Neural cell (in vitro differentiated cells): Measurements from ENCODE around the gene P2RX1.

ENCODE experiments used
- CTCF ChIP-seq: fragments of 450-650 bp; IDR thresholded peaks from 2 replicates; pipeline ENCODE4 v1.5.1; 2014; ENCODE audit warnings: antibody characterized with exemption, mild to moderate bottlenecking, moderate library complexity; ENCODE audit not compliant: poor library complexity, severe bottlenecking
- EP300 ChIP-seq: fragments of 450-650 bp; conservative IDR thresholded peaks from 2 replicates; pipeline ENCODE4 v1.6.1; 2014; ENCODE audit warnings: antibody characterized with exemption, mild to moderate bottlenecking, moderate library complexity; ENCODE audit not compliant: poor library complexity, severe bottlenecking
- EZH2 ChIP-seq: fragments of 200-600, 300-800 bp; shearing (Covaris generic), sonication (generic); IDR thresholded peaks from 2 replicates; pipeline ENCODE4 v1.6.1; 2014; ENCODE audit warnings: antibody characterized with exemption, low read length, borderline replicate concordance, mild to moderate bottlenecking; ENCODE audit not compliant: insufficient read depth, poor library complexity, severe bottlenecking
- POLR2AphosphoS5 ChIP-seq: IDR thresholded peaks from 2 replicates; pipeline ENCODE4 v1.6.1; 2012
- RAD21 ChIP-seq: fragments of 450-650 bp; conservative IDR thresholded peaks from 2 replicates; pipeline ENCODE4 v1.6.1; 2014; ENCODE audit warnings: antibody characterized with exemption, mild to moderate bottlenecking, moderate library complexity
- REST ChIP-seq: IDR thresholded peaks from 2 replicates; pipeline ENCODE4 v1.6.1; 2012; ENCODE audit warnings: borderline replicate concordance
- TAF1 ChIP-seq: IDR thresholded peaks from 2 replicates; pipeline ENCODE4 v1.6.1; 2012; ENCODE audit warnings: low read depth

GRCh38 chr17:3935825-3936355 is 19.6 kb upstream of the P2RX1 start:
- TF ChIP-seq CTCF (no peak), POLR2AphosphoS5 (no peak), EP300 (no peak), REST (no peak), EZH2 (no peak), TAF1 (no peak), RAD21 (no peak)
